ENCODE data around the gene BCAS3.
"Not testable (repeated sequence)": the region's sequence is repeated elsewhere in the genome, so short reads cannot be mapped to it uniquely, and the experiment has no call there.

BCAS3 gene

DNA sequence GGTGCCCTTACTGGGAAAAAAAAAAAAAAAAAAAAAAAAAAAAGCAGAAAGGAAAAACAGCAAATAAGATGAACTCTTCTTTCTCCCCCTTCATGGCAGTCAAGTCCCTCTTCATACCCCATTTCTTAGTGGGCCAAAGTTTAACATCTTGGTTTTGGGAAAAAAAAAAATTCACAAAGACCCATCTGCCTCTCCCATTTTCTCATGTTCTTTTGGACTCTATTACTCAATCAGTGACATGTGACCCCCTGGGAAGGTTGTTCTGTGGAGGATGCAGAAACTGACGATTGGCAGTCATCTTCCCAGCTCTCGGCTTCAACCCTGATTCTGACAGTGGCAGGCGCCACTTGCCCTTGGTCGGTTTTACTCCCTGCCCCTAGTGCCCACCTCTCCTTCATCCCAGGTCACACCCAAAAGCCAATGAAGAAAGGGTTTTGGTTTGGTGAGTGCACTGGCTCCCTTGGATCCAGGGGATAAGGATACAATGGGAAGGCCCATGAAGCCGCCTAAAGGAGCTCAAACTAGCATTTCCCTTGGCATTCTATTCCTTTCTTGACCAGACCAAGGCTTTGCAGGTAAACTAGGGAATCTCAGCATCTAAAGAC lies 661.3 kb downstream of the BCAS3 start:
- DNase-seq: no peak
- in situ Hi-C loops (cut with MboI; ENCODE audit: low pct_unique_long_range_greater_than_20kb, low sequenced_read_pairs): no loop called here

DNA sequence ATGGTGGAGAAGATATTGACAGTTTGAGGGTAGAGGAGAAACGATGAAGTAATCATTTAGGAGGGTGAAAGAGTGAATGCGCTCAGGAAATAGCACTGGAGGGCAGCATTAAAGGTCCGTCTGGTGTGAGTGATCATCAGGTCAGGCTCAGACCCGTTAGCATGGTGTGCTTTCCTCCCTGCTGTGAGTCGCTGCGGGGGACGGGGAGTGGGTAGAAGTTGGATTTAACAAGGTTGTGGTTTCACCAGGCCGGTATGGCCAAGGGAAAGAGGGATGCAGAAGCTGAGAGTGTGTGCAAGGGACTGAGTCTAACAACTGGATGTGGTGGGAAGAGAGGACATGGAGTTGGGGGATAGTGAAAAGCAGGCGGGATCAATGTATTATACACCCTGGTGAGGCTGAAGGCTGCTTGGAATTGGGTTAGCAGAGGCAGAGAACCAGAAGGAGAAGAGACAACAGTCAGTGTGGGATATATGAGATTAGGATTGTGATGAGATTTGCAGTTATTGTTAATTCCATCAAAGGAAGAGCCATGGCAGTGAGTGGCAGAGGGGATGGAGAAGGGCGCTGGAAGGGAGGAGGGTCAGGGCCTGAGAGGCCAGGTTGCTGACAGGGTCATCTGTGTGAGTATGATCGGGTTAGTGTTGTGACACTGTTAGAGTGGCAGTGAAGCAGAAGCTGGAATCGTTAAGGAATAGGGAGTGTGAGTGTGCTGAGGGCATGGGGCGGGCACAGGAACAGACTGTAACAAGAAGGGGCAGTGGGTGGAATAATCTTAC lies 663.0 kb downstream of the BCAS3 start:
- DNase-seq: no peak
- in situ Hi-C loops (cut with MboI; ENCODE audit: low pct_unique_long_range_greater_than_20kb, low sequenced_read_pairs): no loop called here

DNA sequence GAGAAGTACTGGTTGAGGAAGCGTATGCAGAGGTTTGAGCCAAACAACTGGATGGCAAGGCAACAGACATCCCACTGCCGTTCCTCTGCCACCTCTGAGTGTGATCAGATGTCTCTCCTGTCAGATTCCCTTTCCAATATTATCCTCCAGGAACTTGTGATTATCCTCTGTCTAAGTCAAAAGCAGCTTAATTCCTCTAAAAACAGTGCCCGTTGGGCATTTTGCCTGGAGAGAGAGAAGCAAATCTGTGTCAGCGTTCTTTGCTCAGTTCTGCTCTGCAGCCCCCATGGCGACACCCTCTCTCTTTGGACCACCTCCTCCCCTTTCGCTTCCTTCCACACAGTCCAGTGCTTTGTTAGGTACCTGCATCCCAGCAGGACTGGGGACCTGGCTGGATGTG lies 665.9 kb downstream of the BCAS3 start:
- in situ Hi-C loops (cut with MboI; ENCODE audit: low pct_unique_long_range_greater_than_20kb, low sequenced_read_pairs): no loop called here
- DNase-seq: no peak

DNA sequence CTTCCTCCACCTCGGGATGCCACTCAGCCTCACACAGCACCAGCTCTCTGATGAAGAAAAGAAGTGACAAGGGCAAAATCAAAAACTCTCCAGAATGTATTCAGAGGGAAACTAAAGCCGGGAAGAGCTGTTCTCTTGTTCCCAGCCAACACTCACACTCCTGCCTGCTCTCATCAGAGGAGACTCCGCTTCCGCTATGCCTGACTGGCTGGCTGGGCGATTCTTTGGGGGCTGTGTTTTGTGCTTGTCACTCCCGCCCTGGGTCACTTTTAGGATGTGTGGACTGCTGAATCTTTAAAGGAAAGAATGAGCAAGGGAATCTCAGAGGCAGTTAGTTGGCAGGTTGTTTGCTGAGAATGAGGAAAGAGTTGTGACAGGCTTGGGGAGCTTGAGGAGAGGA lies 667.4 kb downstream of the BCAS3 start:
- in situ Hi-C loops (cut with MboI; ENCODE audit: low pct_unique_long_range_greater_than_20kb, low sequenced_read_pairs): no loop called here
- DNase-seq: no peak

DNA sequence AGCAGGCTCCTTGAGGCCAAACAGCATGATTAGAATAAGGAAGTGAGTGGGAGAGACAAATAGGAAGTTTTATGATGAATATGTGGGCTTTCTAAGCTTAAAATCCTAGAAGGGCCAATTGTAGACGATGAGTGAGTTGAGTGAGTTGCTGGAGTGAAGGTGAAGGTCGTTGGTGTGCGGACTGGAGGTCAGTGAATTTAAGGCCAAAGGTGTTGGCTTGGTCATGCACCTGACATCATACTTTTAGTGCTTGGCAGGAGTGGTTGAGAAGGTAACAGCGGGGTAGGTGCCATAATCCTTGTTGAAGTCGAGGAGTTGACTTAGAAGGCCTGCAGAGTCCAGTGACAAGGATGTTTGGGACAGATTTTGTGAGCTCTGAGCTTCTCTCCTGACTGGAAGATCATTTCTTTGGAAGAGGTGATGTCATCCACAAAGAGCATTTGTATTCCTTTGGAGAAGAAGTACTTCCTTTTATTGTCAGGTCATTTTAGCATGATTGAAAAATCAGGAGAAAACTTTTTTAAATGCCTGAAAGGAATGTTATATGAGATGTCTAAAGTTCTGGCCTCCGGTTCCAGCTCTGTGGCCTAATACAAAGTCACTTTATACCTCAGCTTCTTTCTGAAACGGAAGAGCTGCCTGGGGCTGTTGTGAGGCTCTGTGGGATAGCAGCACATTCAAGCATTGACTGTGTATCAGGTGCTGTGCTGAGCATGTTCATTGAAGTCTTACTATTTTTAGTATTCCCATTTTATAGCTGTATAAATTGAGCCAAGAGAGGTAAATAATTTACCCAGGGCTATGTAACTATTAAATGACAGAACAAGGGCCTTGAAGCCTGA lies 668.4 kb downstream of the BCAS3 start:
- DNase-seq: no peak
- in situ Hi-C loops (cut with MboI; ENCODE audit: low pct_unique_long_range_greater_than_20kb, low sequenced_read_pairs): no loop called here

DNA sequence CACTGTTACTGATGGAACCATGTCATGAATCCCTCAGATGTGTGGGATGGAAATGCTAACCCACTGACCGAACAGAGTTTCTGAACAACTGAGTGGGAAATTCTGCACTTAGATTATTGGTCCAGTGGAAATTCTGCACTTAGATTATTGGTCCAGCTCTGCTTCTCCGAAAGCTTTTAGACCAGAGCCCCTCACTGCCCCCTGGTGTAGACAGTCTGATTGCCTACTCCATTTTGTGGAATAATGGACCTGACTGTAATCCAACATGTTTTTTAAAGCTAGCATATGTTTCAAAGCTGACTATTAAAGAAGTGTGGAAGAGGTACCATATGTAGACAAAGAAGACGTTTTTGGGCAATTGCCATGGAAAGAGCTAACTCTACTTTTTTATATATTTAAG lies 671.7 kb downstream of the BCAS3 start:
- peak; percentile 14 for DNase-seq

DNA sequence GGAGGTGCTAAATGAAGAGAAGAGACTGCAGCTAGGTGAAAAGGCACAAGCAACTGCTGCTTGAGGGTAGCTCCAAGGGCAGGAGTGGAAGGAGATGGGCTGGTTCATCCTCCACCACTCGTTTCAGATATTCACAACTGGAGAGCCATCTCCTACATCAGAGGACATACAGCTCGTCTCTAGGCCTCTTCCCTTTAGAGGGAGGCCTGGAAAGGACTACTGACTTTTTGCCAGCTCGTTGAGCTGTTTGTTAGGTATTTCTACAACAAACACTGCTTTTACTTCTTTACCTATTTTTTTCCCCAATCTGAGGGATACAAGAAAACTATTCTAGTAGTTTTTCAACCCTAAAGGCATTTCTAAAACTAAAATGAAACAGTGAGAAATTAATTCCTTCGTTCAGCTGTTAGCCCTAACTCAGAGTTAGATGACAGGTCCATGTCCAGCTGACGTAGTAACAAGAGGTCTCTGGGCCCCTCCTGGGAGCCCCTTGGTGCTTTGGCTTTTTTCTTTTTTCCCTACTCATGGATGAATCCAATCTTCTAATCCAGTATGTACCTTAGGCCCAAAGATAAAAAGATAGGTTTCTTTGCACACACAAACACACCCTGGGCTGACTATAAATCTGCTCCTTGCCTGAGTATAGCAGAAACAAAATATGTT lies 674.2 kb downstream of the BCAS3 start:
- DNase-seq: no peak
- in situ Hi-C loops (cut with MboI; ENCODE audit: low pct_unique_long_range_greater_than_20kb, low sequenced_read_pairs): no loop called here

More for the DNA sequence above, 671.7 kb downstream of the BCAS3 start:
- in situ Hi-C loops (cut with MboI; ENCODE audit: low pct_unique_long_range_greater_than_20kb, low sequenced_read_pairs): no loop called here

DNA sequence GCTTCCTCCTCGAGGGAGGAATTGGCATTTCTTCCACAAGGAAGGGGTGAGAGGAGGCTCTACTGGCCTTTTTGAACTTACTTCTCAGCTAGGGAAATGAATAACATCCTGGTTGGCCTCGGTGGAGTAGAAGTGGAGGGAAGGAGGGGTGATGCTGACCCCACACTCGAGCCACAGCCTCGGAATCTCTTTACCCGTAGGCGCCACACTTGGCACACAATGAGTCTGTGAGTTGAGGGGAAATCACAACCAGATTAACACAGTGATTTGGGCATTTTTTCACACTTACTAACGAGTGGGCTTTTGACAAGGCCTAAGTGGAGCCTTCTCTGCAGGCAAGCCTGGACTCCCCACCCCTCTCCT lies 674.7 kb downstream of the BCAS3 start:
- in situ Hi-C loops (cut with MboI; ENCODE audit: low pct_unique_long_range_greater_than_20kb, low sequenced_read_pairs): no loop called here
- no peak for DNase-seq

DNA sequence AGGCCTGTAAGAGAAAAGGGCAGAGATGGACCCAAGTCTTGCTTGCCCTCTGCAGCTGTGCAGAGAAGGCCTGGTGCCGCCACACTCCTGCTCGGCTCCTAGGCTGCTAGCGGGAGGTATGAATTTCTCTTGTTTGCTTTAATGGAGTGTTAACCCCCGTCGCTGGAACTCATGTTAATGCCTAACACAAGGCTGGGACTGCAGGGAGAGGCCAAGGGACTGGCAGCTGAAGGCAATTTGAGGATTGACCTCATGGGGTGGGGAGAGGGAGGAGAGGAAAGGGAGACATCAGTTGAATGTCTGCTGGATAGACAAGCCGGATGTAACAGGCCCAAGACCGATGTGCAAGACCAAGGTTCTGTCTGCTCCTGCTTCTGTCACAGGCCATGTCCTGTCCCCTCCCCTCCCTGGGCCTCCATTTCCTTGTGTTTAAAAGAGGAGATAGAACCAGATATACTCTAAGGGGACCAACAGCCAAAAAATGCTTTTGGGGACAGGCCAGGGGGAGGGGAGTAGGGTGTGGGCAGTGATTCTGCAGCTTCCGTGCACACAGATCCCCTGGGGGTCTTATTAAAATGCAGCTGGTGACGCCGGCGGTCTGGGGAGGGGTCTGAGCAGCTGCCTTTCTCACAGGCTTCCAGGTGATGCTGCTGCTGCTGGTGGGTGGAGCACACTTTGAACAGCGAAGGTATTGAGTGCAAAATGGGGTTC lies 675.3 kb downstream of the BCAS3 start:
- DNase-seq: no peak
- in situ Hi-C loops (cut with MboI; ENCODE audit: low pct_unique_long_range_greater_than_20kb, low sequenced_read_pairs): no loop called here

DNA sequence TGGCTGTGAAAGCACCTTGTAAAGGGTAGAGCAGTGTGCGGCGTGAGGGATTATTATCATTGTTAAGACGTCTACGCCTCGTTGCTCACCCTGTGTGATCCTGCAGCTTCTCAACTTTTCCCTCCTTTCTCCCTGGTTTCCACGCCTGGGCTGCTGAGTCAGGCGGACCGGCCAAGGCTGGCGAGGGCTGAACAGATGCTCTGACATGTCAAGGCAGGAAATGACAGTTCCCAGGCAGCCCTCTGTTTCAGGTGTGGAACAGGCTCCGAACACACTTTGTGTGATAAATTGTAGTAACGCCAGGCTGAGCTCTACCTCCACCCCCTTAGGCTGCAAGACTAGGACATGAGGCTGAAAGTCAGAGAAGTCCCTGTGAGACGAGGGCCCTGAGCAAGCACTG lies 676.0 kb downstream of the BCAS3 start:
- in situ Hi-C loops (cut with MboI; ENCODE audit: low pct_unique_long_range_greater_than_20kb, low sequenced_read_pairs): no loop called here
- DNase-seq: no peak

DNA sequence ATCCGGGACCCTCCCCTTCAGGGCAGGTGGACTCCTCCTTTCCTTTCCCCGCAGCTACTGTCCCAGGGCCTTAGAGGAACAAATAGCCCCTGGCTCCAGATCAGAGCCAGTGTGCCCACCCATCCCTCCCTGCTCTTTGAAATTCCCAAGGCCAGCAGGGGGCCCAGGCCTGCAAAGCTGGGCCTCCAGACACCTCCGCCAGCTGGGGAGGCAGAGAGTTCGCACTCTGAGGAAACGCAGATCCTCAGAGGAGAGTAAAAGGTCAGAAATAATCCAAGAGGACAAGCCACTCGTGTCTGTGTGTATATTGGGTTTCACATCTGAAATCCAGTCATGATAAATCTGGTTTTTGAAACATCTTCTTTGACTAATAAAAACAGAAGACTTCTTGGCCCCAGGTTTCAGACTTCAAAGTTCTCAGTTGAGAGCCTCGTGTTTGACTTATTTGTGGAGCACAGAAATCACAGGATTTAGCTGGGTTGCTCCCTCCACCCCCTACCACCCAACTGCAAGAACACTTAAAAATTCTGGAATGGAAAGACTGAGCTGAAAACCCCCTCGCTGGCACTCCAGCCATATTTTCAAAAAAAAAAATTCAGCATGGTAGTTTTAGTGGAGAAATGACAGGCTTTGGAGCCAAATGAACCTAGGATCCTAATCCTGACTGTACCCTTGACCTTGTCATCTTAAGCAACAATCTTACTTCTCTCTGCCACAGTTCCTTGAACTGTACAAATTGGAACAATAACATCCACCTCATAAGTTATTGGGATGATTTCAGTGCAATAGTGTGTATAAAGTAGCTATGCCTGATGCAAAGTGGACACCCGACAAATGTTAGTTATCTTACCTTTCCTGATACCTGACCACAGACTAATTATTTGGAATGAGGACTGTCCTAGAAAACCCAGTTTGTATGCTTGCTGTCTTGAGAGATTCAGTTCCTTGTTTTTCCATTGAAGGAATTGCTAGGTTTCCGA lies 677.5 kb downstream of the BCAS3 start:
- in situ Hi-C loops (cut with MboI; ENCODE audit: low pct_unique_long_range_greater_than_20kb, low sequenced_read_pairs): no loop called here
- no peak for DNase-seq

DNA sequence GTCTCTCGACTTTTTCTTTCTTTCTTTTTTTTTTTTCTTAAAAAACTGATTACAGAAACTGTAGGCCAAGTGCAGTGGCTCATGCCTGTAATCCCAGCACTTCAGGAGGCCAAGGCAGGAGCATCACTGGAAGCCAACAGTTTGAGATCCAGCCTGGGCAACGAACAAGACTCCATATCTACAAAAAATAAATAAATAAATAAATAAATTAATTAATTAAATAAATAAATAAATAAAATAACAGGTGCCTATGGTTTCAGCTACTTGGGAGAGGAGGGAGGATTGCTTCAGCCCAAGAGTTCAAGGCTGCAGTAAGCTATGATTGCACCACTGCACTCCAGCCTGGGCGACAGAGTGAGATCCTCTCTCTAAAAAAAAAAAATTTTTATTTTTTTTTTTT lies 679.4 kb downstream of the BCAS3 start:
- in situ Hi-C loops (cut with MboI; ENCODE audit: low pct_unique_long_range_greater_than_20kb, low sequenced_read_pairs); DNase-seq: not testable (repeated sequence)

DNA sequence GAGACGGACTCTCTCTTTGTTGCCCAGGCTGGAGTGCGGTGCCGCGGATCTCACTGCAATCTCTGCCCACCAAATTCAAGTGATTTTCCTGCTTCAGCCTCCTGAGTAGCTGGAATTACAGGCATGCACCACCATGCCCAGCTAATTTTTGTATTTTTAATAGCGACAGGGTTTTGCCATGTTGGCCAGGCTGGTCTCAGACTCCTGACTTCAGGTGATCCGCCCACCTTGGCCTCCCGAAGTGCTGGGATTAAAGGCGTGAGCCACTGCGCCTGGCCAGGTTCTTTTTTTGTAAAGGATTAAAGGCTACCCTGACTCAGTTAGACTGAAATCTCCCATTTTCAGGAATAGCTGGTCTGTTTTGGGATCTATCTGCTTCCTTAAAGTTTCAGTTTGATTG lies 681.9 kb downstream of the BCAS3 start:
- in situ Hi-C loops (cut with MboI; ENCODE audit: low pct_unique_long_range_greater_than_20kb, low sequenced_read_pairs); DNase-seq: not testable (repeated sequence)

DNA sequence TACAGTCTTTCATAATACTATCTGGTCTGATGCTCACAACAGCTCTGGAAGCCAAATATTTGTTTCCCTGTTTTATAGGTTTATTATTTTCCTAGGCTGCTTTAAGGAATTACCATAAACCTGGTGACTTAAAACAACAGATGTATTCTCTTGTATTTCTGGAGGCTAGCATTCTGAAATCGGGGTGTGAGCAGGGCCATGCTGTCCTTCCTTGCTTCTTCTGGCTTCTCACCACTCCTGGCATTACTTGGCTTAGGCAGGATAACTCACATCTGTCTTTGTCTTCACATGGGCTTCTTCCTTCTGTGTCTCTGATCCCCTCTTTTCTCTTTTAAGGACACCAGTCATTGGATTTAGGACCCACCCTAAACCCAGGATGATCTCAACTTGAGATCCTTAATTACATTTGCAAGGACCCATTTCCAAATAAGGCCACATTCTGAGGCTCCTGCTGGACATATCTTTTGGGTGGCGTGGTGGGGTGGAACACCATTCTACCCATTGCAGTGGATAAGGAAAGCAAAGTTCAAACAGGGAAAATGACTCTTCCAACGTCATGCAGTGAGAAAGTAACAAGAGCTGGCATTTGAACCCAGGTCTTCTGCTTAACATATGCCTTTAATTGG lies 682.8 kb downstream of the BCAS3 start:
- no peak for DNase-seq

DNA sequence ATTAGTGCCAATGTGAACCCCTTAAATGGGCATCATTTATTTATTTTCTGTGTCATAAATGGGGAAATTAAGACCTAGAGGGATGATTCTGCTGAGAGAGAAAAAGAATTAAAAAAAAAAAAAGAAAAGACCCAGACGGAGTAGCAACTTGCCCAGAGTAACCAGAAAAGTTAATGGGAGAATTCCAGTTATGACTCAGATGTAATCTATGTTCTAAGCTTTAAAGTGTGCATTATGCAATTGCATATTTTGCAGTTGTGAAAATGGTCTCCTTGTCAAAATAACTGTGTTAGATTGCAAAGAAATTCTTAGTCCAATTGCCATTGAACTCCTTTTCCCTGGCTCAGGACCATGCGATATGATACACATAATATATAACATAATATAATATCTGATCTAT lies 683.4 kb downstream of the BCAS3 start:
- DNase-seq: no peak
- in situ Hi-C loops (cut with MboI; ENCODE audit: low pct_unique_long_range_greater_than_20kb, low sequenced_read_pairs): no loop called here

More for the DNA sequence above, 682.8 kb downstream of the BCAS3 start:
- in situ Hi-C loops (cut with MboI; ENCODE audit: low pct_unique_long_range_greater_than_20kb, low sequenced_read_pairs): no loop called here

DNA sequence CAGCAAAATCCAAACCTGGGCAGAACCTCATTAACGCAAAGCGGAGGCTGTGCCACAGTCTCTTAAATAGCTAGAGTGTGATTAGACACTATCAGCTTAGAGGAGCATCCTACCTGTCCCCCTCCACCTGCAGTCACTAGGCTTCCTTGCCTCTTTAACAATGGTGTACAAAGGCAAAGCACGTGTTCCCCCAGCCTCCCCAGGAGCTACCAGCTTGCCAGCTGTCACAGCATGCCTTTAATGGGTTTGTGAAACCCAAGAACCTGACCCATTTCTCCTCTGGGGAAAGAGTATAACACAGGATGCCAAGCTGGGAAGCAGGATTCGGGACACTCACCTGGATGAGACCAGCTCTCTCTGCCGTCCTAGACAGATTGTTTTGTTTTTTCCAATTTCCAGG lies 684.7 kb downstream of the BCAS3 start:
- DNase-seq: no peak
- in situ Hi-C loops (cut with MboI; ENCODE audit: low pct_unique_long_range_greater_than_20kb, low sequenced_read_pairs): no loop called here

DNA sequence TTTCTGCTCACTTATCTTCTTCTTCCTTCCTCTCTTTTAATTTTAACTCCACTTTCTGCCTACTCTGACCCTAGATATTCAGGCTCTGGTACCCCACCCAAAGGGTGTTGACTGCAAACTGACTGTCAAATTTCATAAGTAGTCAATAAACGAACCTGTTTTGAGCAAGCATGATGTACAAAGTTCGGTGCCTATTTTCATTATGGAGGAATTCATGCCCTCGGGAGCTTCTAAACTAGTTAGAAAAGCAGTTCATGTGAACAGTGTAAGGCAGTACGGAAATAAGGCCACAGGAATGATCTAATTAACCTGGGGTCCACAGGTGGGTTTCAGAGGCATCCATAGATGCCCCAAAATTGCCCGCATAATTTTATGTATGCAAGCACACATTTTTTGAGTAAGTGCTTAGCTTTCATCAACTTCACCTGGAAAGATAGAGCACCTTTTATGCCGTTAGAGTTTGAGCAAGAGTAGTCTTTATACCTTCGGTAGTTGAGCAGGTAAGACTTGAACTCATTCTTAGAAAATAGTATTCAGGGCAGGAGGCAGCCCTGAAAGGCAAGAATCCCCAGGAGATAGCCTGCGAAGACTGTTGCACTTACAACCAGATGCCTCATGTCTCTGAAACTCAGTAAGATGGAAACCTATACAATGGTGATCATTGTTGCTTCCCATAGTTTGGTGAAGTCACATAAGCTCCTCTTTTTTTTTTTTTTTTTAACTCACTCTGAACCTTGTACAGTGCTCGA lies 685.4 kb downstream of the BCAS3 start:
- in situ Hi-C loops (cut with MboI; ENCODE audit: low pct_unique_long_range_greater_than_20kb, low sequenced_read_pairs): no loop called here

More for the DNA sequence above, 685.4 kb downstream of the BCAS3 start:
- DNase-seq: no peak
